OCI-LY7 (cell line): ENCODE data around the gene ATXN7L2.

Experiments used
- EZH2phosphoT487 ChIP-seq: fragments of 200-600 bp; sonication (generic); IDR thresholded peaks from 2 replicates; pipeline ENCODE4 v1.6.1; 2018; ENCODE audit warnings: low read depth, borderline replicate concordance, mild to moderate bottlenecking, mixed run types, antibody characterized with exemption, low read length, moderate library complexity, mixed read lengths
- TF ChIP-seq, protein P1 (sequence below): fragments of 200-600 bp; sonication (generic); conservative IDR thresholded peaks from 2 replicates; pipeline ENCODE4 v1.5.1; 2014; ENCODE audit warnings: mild to moderate bottlenecking, antibody characterized with exemption, low read length, moderate library complexity, mixed read lengths

DNA sequence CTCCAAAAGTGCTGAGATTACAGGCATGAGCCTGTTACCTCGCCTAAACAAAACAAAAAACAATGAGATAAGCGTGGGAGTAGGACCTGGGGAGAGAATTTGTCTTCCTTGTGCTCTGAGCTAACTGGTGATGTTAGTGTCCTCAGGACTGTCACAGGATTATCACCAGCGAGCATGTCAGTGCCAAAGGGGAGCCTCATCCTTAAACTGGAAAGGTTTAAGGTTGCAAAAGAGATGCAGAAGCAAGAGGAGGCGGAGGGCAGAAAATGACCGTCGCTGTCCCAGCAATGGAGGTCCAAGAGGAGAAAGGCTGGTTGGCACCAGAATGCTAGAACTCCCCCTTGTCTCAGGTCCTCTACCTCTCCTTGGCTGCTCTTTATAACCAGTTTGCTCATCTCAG lies 13.5 kb upstream of the ATXN7L2 start:
- TF ChIP-seq, protein P1, sequence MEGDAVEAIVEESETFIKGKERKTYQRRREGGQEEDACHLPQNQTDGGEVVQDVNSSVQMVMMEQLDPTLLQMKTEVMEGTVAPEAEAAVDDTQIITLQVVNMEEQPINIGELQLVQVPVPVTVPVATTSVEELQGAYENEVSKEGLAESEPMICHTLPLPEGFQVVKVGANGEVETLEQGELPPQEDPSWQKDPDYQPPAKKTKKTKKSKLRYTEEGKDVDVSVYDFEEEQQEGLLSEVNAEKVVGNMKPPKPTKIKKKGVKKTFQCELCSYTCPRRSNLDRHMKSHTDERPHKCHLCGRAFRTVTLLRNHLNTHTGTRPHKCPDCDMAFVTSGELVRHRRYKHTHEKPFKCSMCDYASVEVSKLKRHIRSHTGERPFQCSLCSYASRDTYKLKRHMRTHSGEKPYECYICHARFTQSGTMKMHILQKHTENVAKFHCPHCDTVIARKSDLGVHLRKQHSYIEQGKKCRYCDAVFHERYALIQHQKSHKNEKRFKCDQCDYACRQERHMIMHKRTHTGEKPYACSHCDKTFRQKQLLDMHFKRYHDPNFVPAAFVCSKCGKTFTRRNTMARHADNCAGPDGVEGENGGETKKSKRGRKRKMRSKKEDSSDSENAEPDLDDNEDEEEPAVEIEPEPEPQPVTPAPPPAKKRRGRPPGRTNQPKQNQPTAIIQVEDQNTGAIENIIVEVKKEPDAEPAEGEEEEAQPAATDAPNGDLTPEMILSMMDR: no peak
- no peak for TF ChIP-seq EZH2phosphoT487
